Mucosa of stomach (tissue), 1 donor: ENCODE results near the gene CALN1.

Experiments used
- H3K27me3 ChIP-seq: one replicate; pipeline ENCODE4 v1.7.0; 2013; ENCODE audit warnings: mild to moderate bottlenecking, low read length; ENCODE audit not compliant: control insufficient read depth, insufficient read depth
- H3K36me3 ChIP-seq: one replicate; pipeline ENCODE4 v1.7.0; 2013; ENCODE audit warnings: low read length; ENCODE audit not compliant: control insufficient read depth, insufficient read depth
- H3K4me1 ChIP-seq: one replicate; pipeline ENCODE4 v1.7.0; 2013; ENCODE audit warnings: mild to moderate bottlenecking, low read length; ENCODE audit not compliant: control insufficient read depth, insufficient read depth
- H3K4me3 ChIP-seq: one replicate; pipeline ENCODE4 v1.7.0; 2013; ENCODE audit warnings: low read length
- H3K9ac ChIP-seq: one replicate; pipeline ENCODE4 v1.7.0; 2013; ENCODE audit warnings: mild to moderate bottlenecking, low read length, moderate library complexity
- H3K9me3 ChIP-seq: one replicate; pipeline ENCODE4 v1.7.0; 2013; ENCODE audit warnings: mild to moderate bottlenecking, low read length, moderate library complexity; ENCODE audit not compliant: control insufficient read depth
- donor health status: Pancreatic carcinoma.

CALN1 gene

DNA sequence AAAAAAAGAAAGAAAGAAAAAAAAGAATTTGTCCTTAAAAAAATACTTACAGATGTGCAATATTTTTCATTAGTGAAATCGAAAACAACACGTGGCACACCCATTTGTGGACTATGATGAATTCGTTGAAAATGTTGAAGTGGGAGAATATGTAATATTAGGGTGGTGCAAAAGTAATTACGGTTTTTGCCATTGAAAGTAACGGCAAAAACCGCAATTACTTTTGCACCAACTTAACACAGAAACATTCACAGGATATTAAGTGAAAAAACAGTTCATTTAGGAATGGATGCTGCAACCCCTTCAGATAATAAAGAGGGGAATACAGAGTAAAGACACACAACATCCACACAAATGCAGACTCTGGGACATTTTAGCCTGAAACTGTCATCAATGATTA is 96.0 kb downstream of the CALN1 start:
- H3K4me3 ChIP-seq = no peak overlapping the region
- no peaks in the 10 kb centered on the region for H3K27me3 ChIP-seq
- H3K36me3 ChIP-seq = no peaks in the 10 kb centered on the region
- no peak overlapping the region for H3K9ac ChIP-seq
- no peaks in the 10 kb centered on the region for H3K4me1 ChIP-seq
- H3K9me3 ChIP-seq = no peaks in the 10 kb centered on the region

DNA sequence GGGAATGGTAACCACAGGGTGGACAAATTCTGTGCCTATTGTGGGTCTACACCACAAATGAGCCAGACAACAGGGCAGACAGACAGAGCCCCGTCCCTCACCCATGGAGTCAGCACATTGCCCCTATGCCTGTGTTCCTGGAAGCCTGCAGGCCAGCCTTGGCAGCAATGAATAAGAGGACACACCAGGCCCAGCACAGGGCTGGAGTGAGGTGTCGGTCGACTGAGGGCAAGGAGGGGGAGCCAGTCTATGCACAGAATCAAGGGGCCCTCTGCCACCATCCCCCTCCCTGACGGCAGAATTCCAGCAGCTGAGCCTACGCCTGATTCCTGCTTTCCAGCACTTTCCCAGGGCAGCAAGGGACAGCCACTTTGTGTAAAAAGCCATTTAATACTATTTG is 98.2 kb downstream of the CALN1 start:
- Histone ChIP-seq H3K4me1 (no peaks in the 10 kb centered on the region), H3K9ac (no peak overlapping the region), H3K4me3 (no peak overlapping the region), H3K9me3 (no peaks in the 10 kb centered on the region), H3K36me3 (no peaks in the 10 kb centered on the region), H3K27me3 (no peaks in the 10 kb centered on the region)

DNA sequence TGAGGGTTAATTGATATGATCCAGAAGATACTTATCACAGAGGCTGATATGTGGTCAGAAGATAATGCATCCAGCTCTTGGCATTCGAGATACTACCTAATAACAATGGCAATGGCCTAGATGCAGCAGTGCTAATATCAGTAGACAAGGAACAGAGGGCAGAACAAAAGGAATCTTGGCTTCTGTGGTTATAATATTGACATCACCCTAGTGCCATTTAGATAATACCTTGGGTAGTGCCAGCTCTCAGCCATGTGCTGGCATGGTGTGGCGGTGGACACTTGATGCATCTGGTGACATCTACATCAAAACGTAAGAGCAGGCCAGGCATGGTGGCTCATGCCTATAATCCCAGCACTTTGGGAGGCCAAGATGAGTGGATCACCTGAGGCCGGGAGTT is 101.8 kb downstream of the CALN1 start:
- no peak overlapping the region for H3K9ac ChIP-seq
- no peaks in the 10 kb centered on the region for H3K36me3 ChIP-seq
- H3K27me3 ChIP-seq = no peaks in the 10 kb centered on the region
- no peaks in the 10 kb centered on the region for H3K9me3 ChIP-seq
- H3K4me3 ChIP-seq = no peak overlapping the region
- H3K4me1 ChIP-seq = no peaks in the 10 kb centered on the region

DNA sequence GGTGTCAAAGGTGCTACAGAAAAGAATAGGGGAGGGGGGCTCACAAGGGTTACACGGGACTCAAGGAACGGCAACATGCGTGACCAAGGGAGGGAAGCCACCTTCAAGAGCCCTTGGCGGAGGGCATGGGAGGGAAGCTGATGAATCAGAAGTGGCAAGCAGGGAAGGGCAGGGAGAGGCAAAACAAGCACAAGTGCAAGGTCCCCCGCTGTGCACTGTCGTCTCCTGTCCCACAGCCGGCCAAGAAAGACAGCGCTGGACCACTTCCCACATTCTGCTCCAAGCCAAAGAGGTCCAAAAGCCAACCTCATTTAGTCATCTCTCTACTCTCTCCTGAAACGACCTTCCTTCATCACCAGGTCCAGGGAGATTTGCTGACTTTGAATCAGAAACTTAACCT is 102.7 kb downstream of the CALN1 start:
- H3K4me1 ChIP-seq = no peaks in the 10 kb centered on the region
- no peaks in the 10 kb centered on the region for H3K27me3 ChIP-seq
- H3K9ac ChIP-seq = no peak overlapping the region
- no peaks in the 10 kb centered on the region for H3K36me3 ChIP-seq
- H3K9me3 ChIP-seq = no peaks in the 10 kb centered on the region
- H3K4me3 ChIP-seq = no peak overlapping the region

DNA sequence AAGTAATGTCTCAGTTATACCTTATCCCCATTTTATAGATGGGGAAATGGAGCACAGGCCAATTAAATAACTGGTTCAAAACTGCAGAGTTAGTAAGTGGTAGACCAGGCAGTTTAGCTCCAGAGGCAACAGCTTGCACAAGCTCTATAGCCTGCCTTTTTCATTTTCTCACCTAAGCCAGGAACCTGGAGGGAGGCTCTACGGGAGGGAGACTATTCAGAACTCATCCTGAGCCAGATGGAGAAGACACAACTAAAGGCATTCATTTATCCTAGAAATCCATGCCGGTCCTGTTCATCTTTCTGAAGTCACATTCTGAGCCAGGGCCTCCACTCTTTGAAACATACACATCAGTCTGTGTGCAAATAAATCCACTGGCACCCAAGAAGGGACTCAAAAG is 103.2 kb downstream of the CALN1 start:
- Histone ChIP-seq H3K4me1 (no peaks in the 10 kb centered on the region), H3K9ac (no peak overlapping the region), H3K9me3 (no peaks in the 10 kb centered on the region), H3K27me3 (no peaks in the 10 kb centered on the region), H3K4me3 (no peak overlapping the region), H3K36me3 (no peaks in the 10 kb centered on the region)

DNA sequence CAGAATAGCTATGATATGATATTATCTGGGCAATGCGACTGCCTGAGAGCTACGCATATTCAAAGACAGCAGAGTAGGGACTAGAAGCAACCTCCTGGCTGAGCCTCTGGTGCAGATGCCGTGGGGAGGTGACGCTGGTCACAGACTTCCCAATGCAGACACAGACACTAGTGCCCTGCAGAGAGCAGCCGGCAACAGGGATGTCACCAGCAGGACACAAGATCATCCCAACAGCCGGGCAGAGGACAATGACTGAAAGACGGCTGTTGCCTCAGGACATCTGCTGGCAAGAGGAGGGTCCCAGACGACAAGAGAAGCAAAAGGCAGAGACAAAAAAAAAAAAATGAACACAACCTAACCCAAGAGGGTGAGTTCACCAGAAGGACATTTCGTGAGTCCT is 104.6 kb downstream of the CALN1 start:
- Histone ChIP-seq H3K4me1 (no peaks in the 10 kb centered on the region), H3K36me3 (no peaks in the 10 kb centered on the region), H3K27me3 (no peaks in the 10 kb centered on the region), H3K9ac (no peak overlapping the region), H3K9me3 (no peaks in the 10 kb centered on the region), H3K4me3 (no peak overlapping the region)

DNA sequence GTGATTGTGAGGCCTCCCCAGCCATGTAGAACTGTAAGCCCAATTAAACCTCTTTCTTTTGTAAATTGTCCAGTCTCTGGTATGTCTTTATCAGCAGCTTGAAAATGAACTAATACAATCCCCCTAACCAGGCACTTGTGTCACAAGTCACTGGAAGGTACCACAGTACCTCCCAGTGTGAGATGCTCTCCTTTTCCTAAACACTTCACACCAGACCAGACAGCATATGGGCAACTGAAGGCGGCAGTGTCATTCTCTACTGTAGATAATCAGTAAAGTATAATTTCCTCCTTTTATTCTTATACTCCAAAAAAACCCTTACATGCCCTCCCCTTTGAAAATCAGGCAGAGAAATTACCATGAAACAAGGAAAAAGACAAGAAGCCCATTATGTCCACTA is 113.2 kb downstream of the CALN1 start:
- no peak overlapping the region for H3K9ac ChIP-seq
- no peaks in the 10 kb centered on the region for H3K36me3 ChIP-seq
- H3K27me3 ChIP-seq = no peaks in the 10 kb centered on the region
- no peak overlapping the region for H3K4me3 ChIP-seq
- H3K9me3 ChIP-seq = no peaks in the 10 kb centered on the region
- H3K4me1 ChIP-seq = no peaks in the 10 kb centered on the region

DNA sequence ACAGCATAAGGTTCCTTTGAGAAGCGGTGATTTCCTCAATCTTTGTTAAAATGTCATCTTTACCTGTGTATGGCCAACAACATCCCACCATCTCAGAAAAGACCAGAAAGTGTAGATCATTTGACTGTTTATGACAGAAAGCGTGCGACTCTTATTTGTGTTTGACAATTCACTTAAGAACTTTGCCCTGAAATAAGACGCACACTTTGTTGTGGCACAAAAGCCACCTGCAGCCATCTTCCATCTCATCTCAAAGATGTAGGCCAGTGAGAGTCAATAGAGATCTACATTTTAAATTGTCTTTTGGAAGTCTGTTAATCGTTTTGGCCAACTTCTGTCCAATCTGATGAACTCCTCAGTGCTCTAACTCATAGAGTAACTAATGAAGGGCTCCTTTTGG is 114.0 kb downstream of the CALN1 start:
- Histone ChIP-seq H3K4me3 (no peak overlapping the region), H3K9me3 (no peaks in the 10 kb centered on the region), H3K36me3 (no peaks in the 10 kb centered on the region), H3K9ac (no peak overlapping the region), H3K4me1 (no peaks in the 10 kb centered on the region), H3K27me3 (no peaks in the 10 kb centered on the region)

DNA sequence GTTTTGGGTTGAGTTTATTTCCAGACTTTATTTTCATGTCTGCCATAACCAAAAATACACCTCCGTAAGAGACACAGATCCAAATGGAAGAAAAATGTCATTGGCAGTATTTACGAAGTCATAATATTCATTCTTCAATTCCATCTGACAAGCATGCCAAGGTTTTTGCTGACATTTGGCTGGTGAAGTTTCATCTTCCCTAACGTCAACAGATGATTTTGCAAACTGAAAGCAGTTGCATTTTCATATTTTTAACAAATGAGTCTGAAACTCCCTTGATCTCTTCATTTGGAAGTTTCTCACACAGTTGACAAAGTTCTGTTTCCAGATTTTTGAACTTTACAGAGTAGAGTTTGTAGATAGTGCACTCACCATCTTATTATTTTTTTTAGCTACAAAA is 114.5 kb downstream of the CALN1 start:
- no peaks in the 10 kb centered on the region for H3K9me3 ChIP-seq
- no peaks in the 10 kb centered on the region for H3K4me1 ChIP-seq
- H3K4me3 ChIP-seq = no peak overlapping the region
- H3K9ac ChIP-seq = no peak overlapping the region
- no peaks in the 10 kb centered on the region for H3K36me3 ChIP-seq
- no peaks in the 10 kb centered on the region for H3K27me3 ChIP-seq

DNA sequence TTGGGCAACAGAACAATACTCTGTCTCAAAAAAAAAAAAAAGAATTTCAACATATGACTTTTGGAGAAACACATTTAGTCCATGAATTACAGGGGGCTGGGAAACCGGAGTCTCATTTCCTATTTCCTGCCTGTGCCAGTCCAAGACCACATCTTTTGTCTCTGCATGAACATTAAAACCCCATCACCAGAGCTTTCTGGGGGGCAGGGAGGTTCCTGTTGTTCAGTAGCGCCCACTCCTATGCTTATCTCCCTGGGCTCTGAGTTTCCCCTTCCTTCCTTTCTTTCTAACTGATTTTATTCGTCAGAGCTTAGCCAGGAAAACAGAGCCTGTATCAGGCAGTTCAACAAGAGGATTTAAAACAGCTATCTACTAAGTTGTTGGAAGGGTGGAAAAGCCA is 119.3 kb downstream of the CALN1 start:
- H3K27me3 ChIP-seq = no peaks in the 10 kb centered on the region
- no peak overlapping the region for H3K4me3 ChIP-seq
- no peaks in the 10 kb centered on the region for H3K36me3 ChIP-seq
- no peak overlapping the region for H3K9ac ChIP-seq
- no peaks in the 10 kb centered on the region for H3K9me3 ChIP-seq
- H3K4me1 ChIP-seq = no peaks in the 10 kb centered on the region

DNA sequence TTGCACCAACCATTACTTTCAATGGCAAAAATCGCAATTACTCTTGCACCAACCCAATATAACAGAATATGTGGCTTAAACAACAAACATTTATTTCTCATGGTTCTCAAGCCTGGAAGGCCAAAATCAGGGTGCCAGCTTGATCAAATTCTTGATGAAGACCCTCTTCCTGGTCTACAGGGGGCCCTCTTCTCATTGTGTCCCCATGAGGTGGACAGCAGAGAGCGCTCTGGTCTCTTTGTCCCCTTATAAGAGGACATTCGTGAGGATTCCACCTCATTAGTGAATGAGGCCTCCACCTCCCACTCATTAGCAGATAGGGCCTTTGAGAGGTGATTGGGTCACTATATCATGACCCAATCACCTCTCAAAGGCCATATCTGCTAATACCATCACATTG is 120.0 kb downstream of the CALN1 start:
- H3K27me3 ChIP-seq = no peaks in the 10 kb centered on the region
- H3K9ac ChIP-seq = no peak overlapping the region
- no peaks in the 10 kb centered on the region for H3K36me3 ChIP-seq
- H3K4me1 ChIP-seq = no peaks in the 10 kb centered on the region
- no peak overlapping the region for H3K4me3 ChIP-seq
- H3K9me3 ChIP-seq = no peaks in the 10 kb centered on the region

DNA sequence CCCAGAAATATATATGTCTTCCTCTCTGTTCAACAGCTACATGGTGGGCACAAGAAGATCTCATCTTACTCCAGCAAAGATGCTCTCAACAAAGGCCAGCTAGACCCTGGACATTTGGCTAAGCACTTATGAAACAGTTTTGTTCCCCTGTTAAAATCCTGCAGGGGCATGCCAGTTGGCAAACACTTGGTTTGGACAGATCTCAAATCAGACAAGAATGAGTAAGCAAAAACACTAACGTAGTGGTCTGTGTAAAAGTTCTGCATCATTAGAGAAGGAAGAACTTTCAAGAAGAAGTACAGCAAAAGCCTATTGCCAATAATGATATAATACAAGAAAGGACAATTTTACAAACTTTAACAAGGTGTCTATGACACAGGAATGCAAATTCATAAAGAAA is 125.6 kb downstream of the CALN1 start:
- Histone ChIP-seq H3K9ac (no peak overlapping the region), H3K27me3 (no peaks in the 10 kb centered on the region), H3K4me1 (no peaks in the 10 kb centered on the region), H3K9me3 (no peaks in the 10 kb centered on the region), H3K4me3 (no peak overlapping the region), H3K36me3 (no peaks in the 10 kb centered on the region)

DNA sequence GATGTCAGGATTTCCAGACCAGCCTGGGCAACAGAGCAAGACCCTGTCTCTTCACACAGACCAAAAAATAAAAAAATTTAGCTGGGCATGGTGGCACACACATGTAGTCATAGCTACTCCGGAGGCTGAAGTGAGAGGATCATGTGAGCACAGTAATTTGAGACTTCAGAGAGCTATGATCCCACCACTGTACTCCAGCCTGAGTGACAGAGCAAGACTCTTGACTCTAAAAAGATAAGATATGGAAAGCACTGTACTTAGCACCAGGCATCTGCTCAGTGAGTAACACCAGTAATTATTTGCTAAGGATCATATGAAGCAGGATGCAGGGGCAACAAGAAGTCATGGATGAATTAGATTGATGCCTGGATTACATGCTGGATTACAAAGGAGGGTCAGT is 128.8 kb downstream of the CALN1 start:
- H3K4me1 ChIP-seq = no peaks in the 10 kb centered on the region
- no peak overlapping the region for H3K4me3 ChIP-seq
- H3K9ac ChIP-seq = no peak overlapping the region
- H3K27me3 ChIP-seq = no peaks in the 10 kb centered on the region
- no peaks in the 10 kb centered on the region for H3K36me3 ChIP-seq
- no peaks in the 10 kb centered on the region for H3K9me3 ChIP-seq
